ENCODE results near the gene CTU1.

The CTU1 gene

GRCh38 chr19:51108066-51108804 lies at the start of gene CTU1:
CTU1 (minus strand) TSS chr19:51108409; CDS start chr19:51104569, 3,840 bp downstream.
- H3K4me3 ChIP-seq (ENCODE audit: low read depth, low read length): peak within 1 kb of the TSS; percentile 97
- TF ChIP-seq CTCF (IDR thresholded peaks at IDR 0.05; ENCODE audit: borderline replicate concordance, insufficient read depth, low read depth, low read length): no peak

- TF ChIP-seq CTCF (IDR thresholded peaks at IDR 0.05; ENCODE audit: borderline replicate concordance, insufficient read depth, low read depth, low read length): no peak
- H3K4me3 ChIP-seq (ENCODE audit: low read depth, low read length): no peak overlapping the region
Observed at GRCh38 chr19:51157265-51157664, 49.1 kb upstream of the CTU1 start.

GRCh38 chr19:51156710-51157109 lies 48.5 kb upstream of the CTU1 start:
- TF ChIP-seq CTCF (IDR thresholded peaks at IDR 0.05; ENCODE audit: borderline replicate concordance, insufficient read depth, low read depth, low read length): no peak
- no peak overlapping the region for H3K4me3 ChIP-seq (ENCODE audit: low read depth, low read length)

GRCh38 chr19:51150627-51151026 lies 42.4 kb upstream of the CTU1 start:
- H3K4me3 ChIP-seq (ENCODE audit: low read depth, low read length): no peak overlapping the region
- no peak for TF ChIP-seq CTCF (IDR thresholded peaks at IDR 0.05; ENCODE audit: borderline replicate concordance, insufficient read depth, low read depth, low read length)

GRCh38 chr19:51148580-51148979 lies 40.4 kb upstream of the CTU1 start:
- no peak overlapping the region for H3K4me3 ChIP-seq (ENCODE audit: low read depth, low read length)
- no peak for TF ChIP-seq CTCF (IDR thresholded peaks at IDR 0.05; ENCODE audit: borderline replicate concordance, insufficient read depth, low read depth, low read length)

- no peak for TF ChIP-seq CTCF (IDR thresholded peaks at IDR 0.05; ENCODE audit: borderline replicate concordance, insufficient read depth, low read depth, low read length)
Observed at GRCh38 chr19:51147663-51148062, 39.5 kb upstream of the CTU1 start.

GRCh38 chr19:51146751-51147150 lies 38.5 kb upstream of the CTU1 start:
- H3K4me3 ChIP-seq (ENCODE audit: low read depth, low read length): no peak overlapping the region
- TF ChIP-seq CTCF (IDR thresholded peaks at IDR 0.05; ENCODE audit: borderline replicate concordance, insufficient read depth, low read depth, low read length): no peak

More at GRCh38 chr19:51147663-51148062, 39.5 kb upstream of the CTU1 start:
- no peak overlapping the region for H3K4me3 ChIP-seq (ENCODE audit: low read depth, low read length)
